Measurements from ENCODE around the gene PRR20D.

GRCh38 chr13:57137585-57137984, 22.8 kb upstream of the PRR20D start:
- no peak for TF ChIP-seq EGR1 (IDR thresholded peaks at IDR 0.05)
- TF ChIP-seq ZBTB7A (IDR thresholded peaks at IDR 0.05; ENCODE audit: low read depth) = no peak
- no peak for TF ChIP-seq TAF1 (IDR thresholded peaks at IDR 0.05; ENCODE audit: low read depth)

All from Ishikawa (cell line).